BLaER1 (cell line): Measurements from ENCODE around the gene TBC1D2.

Source experiments
- H3K27ac ChIP-seq: shearing (Covaris generic); formaldehyde crosslinking; 2 replicates; pipeline ENCODE4 v1.8.1; 2022
- H3K27me3 ChIP-seq: shearing (Covaris generic); formaldehyde crosslinking; 2 replicates; pipeline ENCODE4 v1.8.1; 2022
- H3K36me3 ChIP-seq: shearing (Covaris generic); formaldehyde crosslinking; 2 replicates; pipeline ENCODE4 v1.8.1; 2022
- H3K4me1 ChIP-seq: shearing (Covaris generic); formaldehyde crosslinking; 2 replicates; pipeline ENCODE4 v1.8.1; 2022
- H3K4me2 ChIP-seq: shearing (Covaris generic); formaldehyde crosslinking; 2 replicates; pipeline ENCODE4 v1.8.1; 2022
- H3K4me3 ChIP-seq: shearing (Covaris generic); formaldehyde crosslinking; 2 replicates; pipeline ENCODE4 v1.8.1; 2022
- H3K9ac ChIP-seq: shearing (Covaris generic); formaldehyde crosslinking; 2 replicates; pipeline ENCODE4 v1.8.1; 2022
- H3K9me3 ChIP-seq: shearing (Covaris generic); formaldehyde crosslinking; 2 replicates; pipeline ENCODE4 v1.8.1; 2022
- H4K20me1 ChIP-seq: shearing (Covaris generic); formaldehyde crosslinking; 2 replicates; pipeline ENCODE4 v1.8.1; 2022
- Cebpa-rat ChIP-seq: shearing (Covaris generic); IDR thresholded peaks from 2 replicates; pipeline ENCODE4 v1.8.1; 2022

Gene TBC1D2

DNA sequence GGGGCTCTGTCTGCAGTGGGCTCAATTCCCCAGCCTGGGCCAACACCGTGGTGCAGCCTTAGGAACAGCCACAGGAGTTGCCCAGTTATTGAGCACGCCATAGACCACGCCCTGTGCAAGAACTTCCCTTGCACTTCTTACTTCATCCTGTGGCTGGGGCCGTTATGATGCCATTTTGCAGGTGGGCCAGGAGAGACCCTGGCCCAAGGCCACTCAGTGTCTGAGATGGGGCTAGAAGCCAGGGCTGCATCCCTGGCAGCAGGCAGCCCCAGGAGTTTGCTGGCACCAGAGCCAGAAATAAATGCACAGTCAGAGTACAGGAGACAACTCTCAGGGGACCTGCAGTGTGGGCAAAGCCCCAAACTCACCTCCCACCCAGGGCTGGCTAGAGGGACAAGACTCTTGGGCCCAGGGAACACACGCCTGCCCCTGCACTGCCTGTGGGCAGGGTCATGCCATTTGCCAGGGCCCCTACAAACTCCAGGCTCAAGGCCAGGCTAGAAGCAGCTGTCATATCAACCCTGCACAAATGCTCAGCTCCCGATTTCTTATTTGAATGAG is 69.8 kb downstream of the TBC1D2 start:
- Histone ChIP-seq H3K9ac (no peak overlapping the region), H3K27me3 (0 out of 2 replicates have a peak, but pooled peaks cover 3% of the 10 kb centered on the region), H3K4me2 (peak overlapping the region; percentile 64), H3K4me3 (no peak overlapping the region), H3K4me1 (peaks cover 11% of the 10 kb centered on the region), H4K20me1 (no peaks in the 10 kb centered on the region), H3K36me3 (no peaks in the 10 kb centered on the region), H3K27ac (no peak overlapping the region), H3K9me3 (no peaks in the 10 kb centered on the region)
- no peak for TF ChIP-seq Cebpa-rat

DNA sequence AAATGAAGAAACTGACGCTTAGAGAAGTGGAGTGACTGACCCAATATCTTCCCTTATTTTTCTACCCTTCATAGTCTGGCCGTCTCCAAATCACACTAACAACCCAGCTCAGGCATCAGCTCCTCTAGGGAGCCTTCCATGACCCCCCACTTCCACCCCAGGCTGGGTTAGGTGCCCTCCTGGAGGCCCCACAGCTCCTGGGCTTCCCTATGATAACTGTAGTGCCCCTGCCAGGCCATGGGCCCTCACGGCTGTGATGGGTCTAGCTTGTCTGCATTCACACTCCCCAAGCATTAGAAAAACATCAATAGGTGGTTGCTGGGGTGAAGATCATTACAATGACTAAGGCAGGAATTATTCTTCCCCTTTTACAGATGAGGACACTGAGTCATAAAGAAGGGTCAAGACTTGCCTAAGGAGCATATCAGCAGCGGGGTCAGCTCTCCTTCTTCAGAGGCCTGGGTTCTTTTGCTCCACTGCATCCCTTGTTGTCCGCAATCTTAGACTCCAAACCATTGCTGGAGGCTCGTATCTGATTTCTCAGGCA is 70.4 kb downstream of the TBC1D2 start:
- Histone ChIP-seq H3K4me3 (no peak overlapping the region), H3K27me3 (no peaks in the 10 kb centered on the region), H3K4me1 (peaks cover 11% of the 10 kb centered on the region), H3K27ac (no peak overlapping the region), H3K4me2 (peak overlapping the region; percentile 64), H3K36me3 (no peaks in the 10 kb centered on the region), H3K9ac (no peak overlapping the region), H3K9me3 (no peaks in the 10 kb centered on the region), H4K20me1 (no peaks in the 10 kb centered on the region)
- TF ChIP-seq Cebpa-rat: no peak

DNA sequence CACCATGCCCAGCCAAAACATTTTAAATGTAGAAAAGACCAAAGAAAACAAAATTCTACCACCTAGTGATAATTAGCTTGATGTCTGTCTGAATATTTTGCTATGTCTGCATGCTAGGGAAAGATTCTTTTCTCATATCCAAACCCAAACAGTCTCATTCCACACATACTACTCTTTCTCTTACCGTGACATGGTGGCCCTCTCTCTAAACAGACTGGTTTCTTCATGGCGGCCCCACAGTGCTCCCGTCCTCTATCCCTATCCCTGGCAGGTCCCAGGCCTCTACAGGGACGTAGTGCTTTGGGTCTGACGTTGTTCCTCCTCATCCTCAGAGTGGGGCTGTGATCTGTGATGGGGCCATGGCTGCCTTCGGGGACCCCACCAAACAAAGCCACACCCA is 71.1 kb downstream of the TBC1D2 start:
- H3K4me2 ChIP-seq: no peak overlapping the region
- no peak overlapping the region for H3K27ac ChIP-seq
- H4K20me1 ChIP-seq: no peaks in the 10 kb centered on the region
- no peak for TF ChIP-seq Cebpa-rat
- H3K9me3 ChIP-seq: no peaks in the 10 kb centered on the region
- H3K36me3 ChIP-seq: no peaks in the 10 kb centered on the region
- no peak overlapping the region for H3K4me3 ChIP-seq
- H3K9ac ChIP-seq: no peak overlapping the region
- H3K27me3 ChIP-seq: no peaks in the 10 kb centered on the region
- peaks cover 17% of the 10 kb centered on the region for H3K4me1 ChIP-seq

DNA sequence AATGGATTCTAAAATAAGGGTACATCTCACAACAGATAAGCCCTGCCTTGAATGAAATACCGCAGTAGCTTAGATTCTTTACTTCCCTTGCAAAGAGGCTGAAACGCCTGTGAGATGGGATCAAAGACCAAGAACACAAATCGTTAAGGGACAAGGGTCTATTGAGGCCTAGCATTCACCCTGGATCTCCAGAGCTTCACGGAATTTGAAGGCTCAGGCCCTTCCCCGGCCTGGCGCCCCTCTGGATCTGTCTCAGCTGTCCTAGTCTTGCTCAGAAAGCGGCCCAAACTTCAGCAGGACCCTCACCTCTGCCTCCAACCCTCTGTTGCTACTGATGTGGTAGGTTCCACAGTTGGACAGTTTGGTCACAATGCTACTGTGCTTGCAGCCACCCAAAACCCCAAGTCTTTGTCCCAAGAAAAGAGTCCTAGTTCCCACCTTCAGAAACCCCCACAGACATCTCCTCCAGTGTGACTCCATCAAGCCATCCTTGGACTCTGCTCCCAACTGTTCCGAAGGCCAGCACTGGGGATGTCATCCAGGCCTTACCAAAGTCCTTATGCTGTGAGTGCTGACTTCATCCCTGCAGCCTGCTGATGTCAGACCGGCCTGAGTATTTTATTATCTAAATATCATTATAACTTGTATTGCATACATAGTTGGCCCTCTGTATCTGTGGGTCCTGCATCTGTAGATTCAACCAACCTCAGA is 72.4 kb downstream of the TBC1D2 start:
- H3K9ac ChIP-seq: no peak overlapping the region
- no peaks in the 10 kb centered on the region for H3K27me3 ChIP-seq
- H4K20me1 ChIP-seq: no peaks in the 10 kb centered on the region
- H3K36me3 ChIP-seq: no peaks in the 10 kb centered on the region
- peaks cover 28% of the 10 kb centered on the region for H3K4me1 ChIP-seq
- H3K27ac ChIP-seq: no peak overlapping the region
- H3K4me2 ChIP-seq: no peak overlapping the region
- no peak overlapping the region for H3K4me3 ChIP-seq
- H3K9me3 ChIP-seq: no peaks in the 10 kb centered on the region
- TF ChIP-seq Cebpa-rat: no peak

DNA sequence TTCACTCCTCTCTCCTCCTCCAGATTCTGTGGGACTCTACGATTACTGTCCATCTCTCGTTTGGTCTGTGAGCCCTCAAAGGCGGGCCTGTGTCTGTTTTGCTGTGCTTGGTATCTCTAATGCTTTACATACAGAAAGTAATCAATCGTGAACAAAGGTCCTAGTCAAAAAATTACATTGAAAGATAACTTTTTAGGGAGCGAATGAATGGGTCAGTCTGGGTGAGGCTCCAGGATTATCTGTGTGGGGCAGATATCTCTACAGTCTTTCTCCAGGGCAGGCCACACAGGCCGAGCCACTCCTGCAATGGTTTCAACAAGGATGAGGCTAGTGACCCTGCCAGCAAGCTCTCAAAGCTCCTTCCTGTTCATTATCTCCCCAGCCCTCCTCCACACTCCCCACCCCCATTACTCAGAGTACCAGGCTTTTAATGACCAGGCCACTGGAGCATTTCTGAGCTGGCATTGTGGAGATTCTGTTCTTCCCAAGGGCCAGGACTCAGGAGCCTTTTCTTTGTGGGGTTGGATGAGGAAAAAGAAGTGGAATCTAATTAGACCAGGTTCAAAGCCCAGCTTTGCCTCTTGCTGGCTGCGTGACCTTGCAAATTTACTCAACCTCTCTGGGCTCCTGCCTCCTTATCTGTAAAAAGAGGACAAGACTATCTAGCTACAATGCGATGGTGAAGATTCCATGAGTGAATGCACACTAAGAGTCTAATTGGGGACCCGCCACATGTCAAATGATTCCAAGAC is 73.2 kb downstream of the TBC1D2 start:
- TF ChIP-seq Cebpa-rat: no peak
- H3K27ac ChIP-seq: no peak overlapping the region

DNA sequence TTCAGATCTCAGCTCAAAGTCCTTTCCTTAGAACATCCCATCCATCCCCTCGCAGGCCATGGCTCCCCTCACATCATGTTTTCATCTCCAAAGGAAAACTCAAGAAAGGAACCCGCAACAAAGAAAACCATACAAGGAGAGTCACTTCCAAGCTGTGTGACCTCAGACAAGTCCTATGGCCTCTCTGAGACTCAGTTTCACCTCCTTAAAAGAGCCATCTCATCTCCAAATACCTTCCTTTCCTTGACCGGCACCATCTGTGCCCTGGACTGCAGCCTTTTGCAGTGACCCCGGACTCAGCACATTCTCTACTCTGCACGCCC is 73.7 kb downstream of the TBC1D2 start:
- Histone ChIP-seq H3K4me3 (no peak overlapping the region), H3K4me2 (no peak overlapping the region), H3K27ac (no peak overlapping the region), H3K9me3 (no peaks in the 10 kb centered on the region), H3K36me3 (no peaks in the 10 kb centered on the region), H3K27me3 (no peaks in the 10 kb centered on the region), H4K20me1 (no peaks in the 10 kb centered on the region), H3K9ac (no peak overlapping the region), H3K4me1 (peaks cover 28% of the 10 kb centered on the region)
- no peak for TF ChIP-seq Cebpa-rat

More for the DNA sequence above, 73.2 kb downstream of the TBC1D2 start:
- Histone ChIP-seq H3K9ac (no peak overlapping the region), H3K4me3 (no peak overlapping the region), H3K9me3 (no peaks in the 10 kb centered on the region), H3K36me3 (no peaks in the 10 kb centered on the region), H3K4me2 (no peak overlapping the region), H3K4me1 (peaks cover 28% of the 10 kb centered on the region), H3K27me3 (no peaks in the 10 kb centered on the region), H4K20me1 (no peaks in the 10 kb centered on the region)

DNA sequence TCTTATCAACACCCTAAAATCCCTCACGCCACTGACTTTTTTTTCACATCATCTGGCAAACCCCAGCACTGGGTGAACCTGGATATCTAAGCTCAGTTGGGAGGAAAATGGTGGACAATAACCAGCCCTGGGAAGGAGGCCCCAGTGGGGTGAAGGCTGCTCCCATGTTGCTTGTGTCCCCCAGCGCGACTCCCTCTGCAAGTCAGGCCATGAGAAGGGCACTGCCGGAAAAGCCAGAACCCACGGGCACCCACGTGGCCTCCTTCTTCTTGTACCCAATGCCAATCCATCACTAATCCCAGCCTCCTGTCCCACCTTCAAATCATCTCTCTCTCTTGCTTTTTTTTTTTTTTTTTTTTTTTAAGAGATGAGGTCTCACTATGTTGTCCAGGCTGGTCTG is 74.5 kb downstream of the TBC1D2 start:
- Histone ChIP-seq H3K27me3 (no peaks in the 10 kb centered on the region), H3K4me2 (no peak overlapping the region), H3K36me3 (no peaks in the 10 kb centered on the region), H3K9me3 (no peaks in the 10 kb centered on the region), H3K27ac (no peak overlapping the region), H3K4me1 (peaks cover 27% of the 10 kb centered on the region), H3K4me3 (no peak overlapping the region), H4K20me1 (no peaks in the 10 kb centered on the region), H3K9ac (no peak overlapping the region)
- TF ChIP-seq Cebpa-rat: no peak

DNA sequence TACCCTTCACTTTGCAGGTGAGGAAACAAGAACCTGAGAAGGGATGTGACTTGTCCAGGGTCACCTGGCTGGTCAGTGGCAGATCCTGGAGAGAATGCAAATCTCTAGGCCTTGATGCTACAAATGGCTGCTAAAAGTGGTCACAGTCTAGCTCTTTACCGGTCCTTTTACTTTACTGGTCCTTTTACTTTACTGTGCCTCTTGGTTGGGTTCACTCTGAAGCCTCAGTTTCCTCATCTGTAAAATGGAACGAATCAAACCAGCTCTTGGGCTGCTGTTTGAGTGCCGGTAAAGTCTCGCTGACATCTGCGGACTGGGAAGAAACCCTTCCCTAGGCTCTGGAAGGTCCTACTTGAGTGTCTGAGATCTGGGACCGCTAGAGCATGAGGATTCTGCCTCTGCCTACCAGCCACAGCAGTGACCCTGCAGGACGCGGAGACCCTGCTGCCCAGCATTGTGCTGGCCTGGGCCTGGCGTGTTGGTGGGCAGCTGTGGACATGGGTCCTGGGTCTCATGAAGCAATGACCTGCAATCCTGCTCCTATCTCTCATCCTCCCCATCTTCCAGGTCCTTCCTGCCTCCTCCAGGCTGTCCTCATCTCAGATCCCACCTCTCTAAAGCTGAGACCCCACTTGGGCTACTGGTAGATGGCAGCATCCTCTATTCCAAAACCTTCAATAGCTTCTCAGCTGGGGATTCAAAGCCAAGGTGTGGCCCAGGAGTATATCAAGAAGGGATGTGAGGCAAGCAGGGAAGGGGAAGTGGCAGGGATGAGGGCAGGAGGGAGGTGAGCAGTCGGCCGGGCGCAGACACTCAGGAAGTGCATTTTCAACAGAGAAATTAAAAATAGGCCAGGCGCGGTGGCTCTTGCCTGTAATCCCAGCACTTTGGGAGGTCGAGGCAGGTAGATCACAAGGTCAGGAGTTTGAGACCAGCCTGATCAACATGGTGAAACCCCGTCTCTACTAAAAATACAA is 76.3 kb downstream of the TBC1D2 start:
- H3K4me3 ChIP-seq: no peak overlapping the region
- H3K27ac ChIP-seq: no peak overlapping the region
- peak overlapping the region; percentile 34 for H3K4me2 ChIP-seq

More for the DNA sequence above, 76.3 kb downstream of the TBC1D2 start:
- Histone ChIP-seq H4K20me1 (no peaks in the 10 kb centered on the region), H3K9me3 (no peaks in the 10 kb centered on the region), H3K9ac (no peak overlapping the region), H3K4me1 (peaks cover 30% of the 10 kb centered on the region), H3K27me3 (no peaks in the 10 kb centered on the region; the same call in 1 of the 2 replicates), H3K36me3 (no peaks in the 10 kb centered on the region)
- no peak for TF ChIP-seq Cebpa-rat
